ENCODE measurements around the gene APOBR. TPM values are rescaled to one million over a fixed set of nuclear protein-coding genes. Genes with fewer than 3 reads are reported as not detected.

Gene APOBR
- total RNA-seq, 1 experiment from 2014 or later, result 0.09 TPM

GRCh38 chr16:28505489-28506137, 11.2 kb downstream of the APOBR start:
- intact Hi-C loops (cut with micrococcal nuclease), result no loop called here
- BruUV-seq (replicated peaks), result no TSS peak
- CTCF ChIA-PET, result no interaction called here
- Mint-ChIP-seq H3K27me3 (ENCODE audit: insufficient read depth, unreplicated experiment) (peaks cover 19% of the 10 kb centered on the region), H3K9me3 (ENCODE audit: unreplicated experiment) (no peaks in the 10 kb centered on the region), H3K4me3 (ENCODE audit: unreplicated experiment) (no peak overlapping the region), H3K4me1 (ENCODE audit: insufficient read depth, unreplicated experiment) (no peaks in the 10 kb centered on the region), H3K27ac (ENCODE audit: low read depth, unreplicated experiment) (no peak overlapping the region), H3K36me3 (ENCODE audit: insufficient read depth, unreplicated experiment) (no peaks in the 10 kb centered on the region)
- POLR2A ChIA-PET, result no interaction called here
- TF ChIP-seq CTCF (IDR thresholded peaks at IDR 0.05; ENCODE audit: unreplicated experiment), result no peak
- no peak for DNase-seq (ENCODE audit: unreplicated experiment)

- H3K9me3 Mint-ChIP-seq (ENCODE audit: unreplicated experiment), result no peaks in the 10 kb centered on the region
- intact Hi-C loops (cut with micrococcal nuclease), result no loop called here
- no peaks in the 10 kb centered on the region for H3K36me3 Mint-ChIP-seq (ENCODE audit: insufficient read depth, unreplicated experiment)
- H3K4me3 Mint-ChIP-seq (ENCODE audit: unreplicated experiment), result no peak overlapping the region
- no TSS peak for BruUV-seq (replicated peaks)
- ChIA-PET CTCF (no interaction called here), POLR2A (no interaction called here)
- DNase-seq (ENCODE audit: unreplicated experiment), result no peak
- H3K27me3 Mint-ChIP-seq (ENCODE audit: insufficient read depth, unreplicated experiment), result peaks cover 12% of the 10 kb centered on the region
- TF ChIP-seq CTCF (IDR thresholded peaks at IDR 0.05; ENCODE audit: unreplicated experiment), result no peak
- no peaks in the 10 kb centered on the region for H3K4me1 Mint-ChIP-seq (ENCODE audit: insufficient read depth, unreplicated experiment)
- H3K27ac Mint-ChIP-seq (ENCODE audit: low read depth, unreplicated experiment), result no peak overlapping the region
Observed at GRCh38 chr16:28511031-28511430, 16.6 kb downstream of the APOBR start.

- POLR2A ChIA-PET, result no interaction called here
- H3K36me3 Mint-ChIP-seq (ENCODE audit: insufficient read depth, unreplicated experiment), result no peaks in the 10 kb centered on the region
Observed at GRCh38 chr16:28511801-28512789, 17.7 kb downstream of the APOBR start.

More at GRCh38 chr16:28511801-28512789, 17.7 kb downstream of the APOBR start:
- no peak overlapping the region for H3K4me3 Mint-ChIP-seq (ENCODE audit: unreplicated experiment)
- H3K4me1 Mint-ChIP-seq (ENCODE audit: insufficient read depth, unreplicated experiment), result no peaks in the 10 kb centered on the region
- no peak overlapping the region for H3K27ac Mint-ChIP-seq (ENCODE audit: low read depth, unreplicated experiment)
- intact Hi-C loops (cut with micrococcal nuclease), result no loop called here
- CTCF ChIA-PET, result interaction anchor here (0.7 kb wide), 1 partner anchor 13 kb away, joined by 5 read pairs; no protein-coding TSS in a partner anchor
- H3K9me3 Mint-ChIP-seq (ENCODE audit: unreplicated experiment), result no peaks in the 10 kb centered on the region
- peaks cover 2% of the 10 kb centered on the region for H3K27me3 Mint-ChIP-seq (ENCODE audit: insufficient read depth, unreplicated experiment)
- no peak for TF ChIP-seq CTCF (IDR thresholded peaks at IDR 0.05; ENCODE audit: unreplicated experiment)
- DNase-seq (ENCODE audit: unreplicated experiment), result no peak
- BruUV-seq (replicated peaks), result no TSS peak
